ENCODE data around the gene KHDC1L.

KHDC1L gene

DNA sequence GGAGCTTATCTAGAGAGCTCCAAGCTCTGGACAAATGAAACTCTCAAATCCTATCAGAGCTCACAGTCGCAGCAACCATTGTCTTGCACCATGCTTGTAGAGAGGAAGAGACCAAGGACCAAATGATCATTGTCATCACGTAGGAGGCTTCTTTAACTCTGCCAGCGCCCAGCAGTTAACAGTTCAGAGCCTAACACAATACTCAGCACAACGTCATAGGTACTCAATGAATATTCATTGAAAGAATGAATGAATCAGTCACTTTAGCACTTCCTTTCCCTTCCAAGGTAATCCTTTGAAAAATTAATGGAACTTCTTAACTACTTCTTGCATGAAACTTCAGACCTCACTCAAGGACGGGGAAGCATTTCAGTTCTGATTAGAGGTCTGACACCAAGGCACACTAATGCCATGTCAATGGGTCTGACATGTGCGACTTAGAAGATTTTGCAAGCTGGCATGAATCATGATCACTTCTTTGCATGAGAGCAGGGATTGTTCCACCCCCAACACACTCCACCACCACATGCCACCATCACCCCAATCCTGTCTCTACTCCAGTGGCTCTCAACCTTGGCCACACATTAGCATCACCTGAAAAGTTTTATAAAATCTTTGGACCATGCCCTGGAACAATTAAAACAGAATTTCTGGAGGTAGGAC, 45.1 kb downstream of the KHDC1L start:
- no peaks in the 10 kb centered on the region for H3K27me3 ChIP-seq (ENCODE audit: control insufficient read depth in 2 of 2, insufficient read depth in 2 of 2, low read length in 2 of 2)
- no peaks in the 10 kb centered on the region for H3K4me1 ChIP-seq (ENCODE audit: control insufficient read depth in 2 of 2, insufficient read depth in 2 of 2, low read length in 2 of 2)
- H3K9me3 ChIP-seq (ENCODE audit: control insufficient read depth in 2 of 2, low read length in 2 of 2) = no peaks in the 10 kb centered on the region
- H3K36me3 ChIP-seq (ENCODE audit: control insufficient read depth in 2 of 2, insufficient read depth in 2 of 2, low read length in 2 of 2) = no peaks in the 10 kb centered on the region
- H3K27ac ChIP-seq (ENCODE audit: low read depth in 2 of 2, low read length in 2 of 2) = no peak overlapping the region
- no peak overlapping the region for H3K4me3 ChIP-seq (ENCODE audit: low read length in 2 of 2)
- H3K9ac ChIP-seq (ENCODE audit: low read depth in 1 of 2, low read length in 2 of 2) = no peak overlapping the region

DNA sequence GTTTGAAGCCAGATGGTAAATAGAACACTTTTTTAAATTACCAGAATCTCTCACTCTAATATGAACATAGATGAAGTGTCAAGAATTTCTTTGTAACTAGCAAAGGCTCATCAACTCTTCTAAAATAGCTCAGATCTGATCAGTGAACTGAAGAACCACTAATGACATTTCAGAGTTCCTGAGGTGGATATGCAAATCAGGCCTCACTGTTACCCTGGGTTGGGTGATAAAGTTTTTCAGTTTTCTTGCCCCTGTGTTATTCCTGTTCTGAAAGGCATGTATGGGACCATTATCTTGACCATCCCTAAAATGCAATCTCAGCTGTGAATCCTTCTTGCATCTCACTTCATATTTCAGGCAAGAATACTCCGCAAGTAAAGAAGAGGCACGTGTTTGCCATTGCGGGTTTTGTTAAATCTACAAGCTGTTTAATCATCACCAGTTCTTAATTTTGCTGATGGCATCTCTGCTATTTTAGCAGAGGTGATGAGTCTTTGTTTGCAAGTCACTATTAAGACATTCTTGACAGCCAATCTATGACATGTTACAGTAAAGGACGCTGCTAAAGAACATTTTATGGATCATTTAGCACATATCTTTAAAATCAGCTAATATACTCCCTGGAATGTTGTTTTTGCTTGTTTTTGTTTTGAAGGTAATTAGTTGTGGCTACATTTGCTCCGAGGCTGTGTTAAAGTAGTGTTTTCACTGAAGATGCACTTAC, 47.9 kb downstream of the KHDC1L start:
- Histone ChIP-seq H3K9me3 (ENCODE audit: control insufficient read depth in 2 of 2, low read length in 2 of 2) (no peaks in the 10 kb centered on the region), H3K4me3 (ENCODE audit: low read length in 2 of 2) (no peak overlapping the region), H3K9ac (ENCODE audit: low read depth in 1 of 2, low read length in 2 of 2) (no peak overlapping the region), H3K4me1 (ENCODE audit: control insufficient read depth in 2 of 2, insufficient read depth in 2 of 2, low read length in 2 of 2) (no peaks in the 10 kb centered on the region), H3K27me3 (ENCODE audit: control insufficient read depth in 2 of 2, insufficient read depth in 2 of 2, low read length in 2 of 2) (no peaks in the 10 kb centered on the region), H3K36me3 (ENCODE audit: control insufficient read depth in 2 of 2, insufficient read depth in 2 of 2, low read length in 2 of 2) (no peaks in the 10 kb centered on the region), H3K27ac (ENCODE audit: low read depth in 2 of 2, low read length in 2 of 2) (no peak overlapping the region)

DNA sequence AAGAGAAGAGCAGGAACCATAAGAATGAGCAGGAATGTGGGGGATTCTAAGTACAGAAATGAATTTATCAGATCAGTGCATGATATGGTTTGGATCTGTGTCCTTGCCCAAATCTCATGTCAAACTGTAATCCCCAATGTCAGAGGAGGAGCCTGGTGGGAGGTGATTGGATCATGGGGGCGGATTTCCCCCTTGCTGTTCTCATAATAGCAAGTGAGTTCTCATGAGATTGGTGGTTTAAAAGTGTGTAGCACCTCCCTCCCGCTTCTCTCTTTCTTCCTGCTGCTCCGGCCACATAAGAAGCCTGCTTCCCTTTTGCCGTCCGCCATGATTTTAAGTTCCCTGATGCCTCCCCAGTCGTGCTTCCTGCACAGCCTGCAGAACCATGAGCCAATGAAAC, 49.2 kb downstream of the KHDC1L start:
- no peak overlapping the region for H3K27ac ChIP-seq (ENCODE audit: low read depth in 2 of 2, low read length in 2 of 2)
- no peaks in the 10 kb centered on the region for H3K4me1 ChIP-seq (ENCODE audit: control insufficient read depth in 2 of 2, insufficient read depth in 2 of 2, low read length in 2 of 2)
- H3K9ac ChIP-seq (ENCODE audit: low read depth in 1 of 2, low read length in 2 of 2) = no peak overlapping the region
- H3K36me3 ChIP-seq (ENCODE audit: control insufficient read depth in 2 of 2, insufficient read depth in 2 of 2, low read length in 2 of 2) = no peaks in the 10 kb centered on the region
- no peak overlapping the region for H3K4me3 ChIP-seq (ENCODE audit: low read length in 2 of 2)
- no peaks in the 10 kb centered on the region for H3K9me3 ChIP-seq (ENCODE audit: control insufficient read depth in 2 of 2, low read length in 2 of 2)
- no peaks in the 10 kb centered on the region for H3K27me3 ChIP-seq (ENCODE audit: control insufficient read depth in 2 of 2, insufficient read depth in 2 of 2, low read length in 2 of 2)

DNA sequence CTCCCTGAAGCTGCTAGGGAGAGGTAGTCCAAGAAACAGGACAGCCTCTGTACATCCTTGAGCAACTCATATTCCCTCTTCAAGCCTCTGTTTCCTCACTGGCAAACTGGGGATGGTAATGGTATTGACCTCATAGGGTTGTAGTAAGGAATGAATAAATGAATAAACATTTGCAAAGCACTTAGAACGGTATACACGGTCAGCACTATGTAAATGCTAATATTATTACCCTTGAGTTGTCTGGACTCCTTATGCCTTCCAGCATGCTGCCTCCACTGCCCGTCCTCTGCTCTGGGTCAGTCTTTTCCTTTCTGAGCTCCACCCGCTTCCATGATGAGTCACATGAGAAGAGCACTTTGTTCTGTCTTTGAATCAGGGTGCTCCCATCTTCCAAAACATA, 50.6 kb downstream of the KHDC1L start:
- H3K9ac ChIP-seq (ENCODE audit: low read depth in 1 of 2, low read length in 2 of 2) = no peak overlapping the region
- no peaks in the 10 kb centered on the region for H3K9me3 ChIP-seq (ENCODE audit: control insufficient read depth in 2 of 2, low read length in 2 of 2)
- H3K27me3 ChIP-seq (ENCODE audit: control insufficient read depth in 2 of 2, insufficient read depth in 2 of 2, low read length in 2 of 2) = no peaks in the 10 kb centered on the region

More for the DNA sequence above, 50.6 kb downstream of the KHDC1L start:
- Histone ChIP-seq H3K4me3 (ENCODE audit: low read length in 2 of 2) (no peak overlapping the region), H3K27ac (ENCODE audit: low read depth in 2 of 2, low read length in 2 of 2) (no peak overlapping the region), H3K4me1 (ENCODE audit: control insufficient read depth in 2 of 2, insufficient read depth in 2 of 2, low read length in 2 of 2) (no peaks in the 10 kb centered on the region), H3K36me3 (ENCODE audit: control insufficient read depth in 2 of 2, insufficient read depth in 2 of 2, low read length in 2 of 2) (no peaks in the 10 kb centered on the region)

All from mucosa of rectum (tissue), 2 donors.